ENCODE measurements around the gene SORCS2.

Gene SORCS2

DNA sequence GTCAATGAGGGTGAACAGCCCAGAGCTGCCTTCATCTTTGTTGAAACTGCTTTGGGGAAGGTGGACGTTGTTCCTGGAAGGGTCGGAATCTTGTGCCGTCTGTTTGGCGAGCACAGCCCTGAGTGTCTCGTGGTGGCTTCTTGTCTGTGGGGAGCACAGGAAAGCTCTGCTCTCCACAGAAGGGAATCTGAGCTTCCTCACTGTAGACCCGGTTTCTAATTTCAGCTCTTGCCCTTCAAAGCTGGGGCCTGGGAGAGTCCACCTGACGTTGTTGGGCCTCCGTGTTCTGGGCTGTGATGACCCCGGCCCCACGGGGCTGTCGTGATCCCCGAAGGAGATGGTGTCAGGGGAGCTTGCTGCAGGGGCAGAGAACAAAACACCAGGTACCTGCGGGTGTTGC, 47.5 kb downstream of the SORCS2 start:
- TF ChIP-seq, protein P1, sequence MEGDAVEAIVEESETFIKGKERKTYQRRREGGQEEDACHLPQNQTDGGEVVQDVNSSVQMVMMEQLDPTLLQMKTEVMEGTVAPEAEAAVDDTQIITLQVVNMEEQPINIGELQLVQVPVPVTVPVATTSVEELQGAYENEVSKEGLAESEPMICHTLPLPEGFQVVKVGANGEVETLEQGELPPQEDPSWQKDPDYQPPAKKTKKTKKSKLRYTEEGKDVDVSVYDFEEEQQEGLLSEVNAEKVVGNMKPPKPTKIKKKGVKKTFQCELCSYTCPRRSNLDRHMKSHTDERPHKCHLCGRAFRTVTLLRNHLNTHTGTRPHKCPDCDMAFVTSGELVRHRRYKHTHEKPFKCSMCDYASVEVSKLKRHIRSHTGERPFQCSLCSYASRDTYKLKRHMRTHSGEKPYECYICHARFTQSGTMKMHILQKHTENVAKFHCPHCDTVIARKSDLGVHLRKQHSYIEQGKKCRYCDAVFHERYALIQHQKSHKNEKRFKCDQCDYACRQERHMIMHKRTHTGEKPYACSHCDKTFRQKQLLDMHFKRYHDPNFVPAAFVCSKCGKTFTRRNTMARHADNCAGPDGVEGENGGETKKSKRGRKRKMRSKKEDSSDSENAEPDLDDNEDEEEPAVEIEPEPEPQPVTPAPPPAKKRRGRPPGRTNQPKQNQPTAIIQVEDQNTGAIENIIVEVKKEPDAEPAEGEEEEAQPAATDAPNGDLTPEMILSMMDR (conservative IDR thresholded peaks at IDR 0.05; ENCODE audit: low read depth, low read length) = no peak
- no peak for DNase-seq (ENCODE audit: low read depth)
- H3K4me3 ChIP-seq (ENCODE audit: low read depth, low read length) = no peak overlapping the region

DNA sequence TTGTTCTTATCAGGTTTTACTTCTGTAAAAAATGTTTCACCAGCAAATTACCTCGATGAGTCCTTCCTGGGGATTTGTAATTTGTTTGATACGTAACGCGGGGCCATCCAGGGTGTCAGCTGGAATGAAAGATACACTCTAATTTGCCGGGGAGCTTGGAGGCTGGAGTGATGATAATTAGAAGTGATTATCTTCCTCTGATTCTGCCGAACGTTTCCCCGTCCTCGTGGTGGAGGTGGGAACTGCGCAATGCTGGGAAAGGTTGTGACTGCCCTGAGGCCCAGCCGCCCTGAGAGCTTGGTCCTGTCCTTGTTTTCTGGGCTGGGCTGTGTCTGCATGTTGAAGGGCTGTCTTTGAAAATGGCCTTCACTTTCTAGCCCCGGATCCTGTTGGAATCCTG, 48.0 kb downstream of the SORCS2 start:
- no peak overlapping the region for H3K4me3 ChIP-seq (ENCODE audit: low read depth, low read length)
- DNase-seq (ENCODE audit: low read depth) = no peak
- TF ChIP-seq, protein P1 (conservative IDR thresholded peaks at IDR 0.05; ENCODE audit: low read depth, low read length) = no peak

DNA sequence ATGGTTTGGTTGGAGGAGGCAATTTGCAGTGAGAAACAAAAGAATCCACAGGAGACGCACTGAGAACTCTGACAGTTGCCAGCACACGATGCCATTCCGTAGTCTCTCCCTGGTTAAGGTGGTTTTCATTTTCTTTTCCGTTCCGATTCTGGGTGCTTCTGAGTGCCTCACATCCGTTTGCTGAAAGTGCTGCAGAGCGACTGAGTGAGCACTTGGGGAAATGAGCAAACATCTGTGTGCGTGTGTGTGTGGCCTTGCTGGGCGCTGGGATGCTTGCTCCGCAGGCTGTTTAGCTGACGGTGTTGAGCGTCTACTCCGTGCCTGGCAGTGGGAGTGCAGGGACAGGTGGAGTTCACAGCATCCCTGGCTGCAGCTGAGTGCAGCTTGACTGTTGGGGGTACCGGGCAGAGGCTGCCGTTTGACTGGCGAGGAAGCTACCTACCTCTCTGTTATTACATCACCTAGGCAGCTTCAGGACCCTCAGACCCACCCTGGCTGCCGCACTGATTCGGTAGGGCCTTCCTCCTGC, 49.3 kb downstream of the SORCS2 start:
- no peak overlapping the region for H3K4me3 ChIP-seq (ENCODE audit: low read depth, low read length)
- TF ChIP-seq, protein P1 (conservative IDR thresholded peaks at IDR 0.05; ENCODE audit: low read depth, low read length) = no peak
- no peak for DNase-seq (ENCODE audit: low read depth)

DNA sequence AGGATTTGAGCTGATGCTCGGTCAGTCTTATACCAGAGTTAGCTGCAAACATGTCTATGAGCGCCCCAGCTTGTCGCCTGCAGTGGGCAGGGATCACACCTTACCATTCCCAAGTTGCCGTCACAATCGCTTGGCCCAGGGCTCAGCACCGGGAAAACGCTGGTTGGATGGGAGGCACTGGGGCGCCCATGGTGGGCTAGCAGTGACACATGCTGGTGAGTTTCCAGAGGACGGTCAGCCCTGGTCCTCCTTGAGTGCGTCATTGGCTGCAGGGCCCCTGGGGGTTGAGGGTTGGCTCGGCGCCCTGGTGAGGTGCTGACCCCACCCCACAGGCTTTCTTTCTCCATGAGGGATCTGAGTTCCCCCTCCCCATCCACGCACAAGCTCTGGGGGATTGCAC, 50.4 kb downstream of the SORCS2 start:
- H3K4me3 ChIP-seq (ENCODE audit: low read depth, low read length) = no peak overlapping the region
- TF ChIP-seq, protein P1 (conservative IDR thresholded peaks at IDR 0.05; ENCODE audit: low read depth, low read length) = no peak
- DNase-seq (ENCODE audit: low read depth) = no peak

DNA sequence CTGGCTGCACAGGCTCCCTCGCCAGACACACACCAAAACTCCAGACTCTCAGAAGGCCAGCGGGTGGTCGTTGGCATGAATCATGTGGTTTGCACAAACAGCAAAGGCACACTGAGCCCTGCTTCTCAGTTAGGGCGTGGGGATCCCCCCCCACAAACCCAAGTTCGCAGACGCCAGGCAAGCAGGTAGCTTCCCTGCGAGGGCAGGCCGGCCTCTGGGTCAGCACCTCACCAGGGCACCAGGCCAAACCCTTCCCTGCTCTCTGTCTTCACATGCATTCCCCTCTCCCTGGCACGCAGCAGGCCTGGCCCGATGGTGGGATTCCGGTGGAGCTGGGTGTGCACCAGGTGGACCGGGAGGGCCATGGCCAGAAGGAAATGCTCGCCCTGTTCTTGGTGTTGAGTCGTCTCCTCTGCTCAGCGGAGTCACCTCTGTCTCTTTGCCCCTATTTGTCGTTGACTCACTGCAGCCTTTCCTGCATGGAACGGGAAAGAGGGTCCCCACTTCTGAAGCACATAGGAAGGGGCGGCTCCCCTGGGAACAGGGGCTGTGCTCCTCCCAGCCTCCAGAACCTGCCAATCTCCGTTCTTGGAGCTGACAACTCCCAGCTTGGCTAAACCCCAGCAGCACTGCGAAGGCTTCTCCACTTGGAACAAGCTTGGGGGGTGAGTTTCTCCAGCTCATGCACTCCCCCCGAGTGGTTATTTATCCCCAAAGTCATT, 51.4 kb downstream of the SORCS2 start:
- TF ChIP-seq, protein P1 (conservative IDR thresholded peaks at IDR 0.05; ENCODE audit: low read depth, low read length) = no peak

DNA sequence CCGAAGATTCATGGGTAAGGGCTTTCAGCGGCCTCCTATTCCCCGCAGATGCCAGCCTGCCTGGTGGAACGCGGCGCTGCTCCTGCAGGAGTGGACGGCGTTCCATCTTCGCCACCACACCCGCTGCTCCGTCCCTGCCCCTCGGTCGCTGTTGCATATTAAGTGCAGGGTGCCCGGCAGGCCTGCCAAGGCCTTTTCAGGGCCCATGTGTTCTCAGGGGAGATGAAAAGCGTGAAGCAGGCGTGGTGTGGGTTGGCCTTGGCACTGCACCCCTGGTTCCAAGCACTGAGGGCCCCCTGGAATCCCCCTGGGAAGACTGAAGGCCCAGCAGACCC, 52.0 kb downstream of the SORCS2 start:
- TF ChIP-seq, protein P1 (conservative IDR thresholded peaks at IDR 0.05; ENCODE audit: low read depth, low read length) = no peak
- H3K4me3 ChIP-seq (ENCODE audit: low read depth, low read length) = no peak overlapping the region
- no peak for DNase-seq (ENCODE audit: low read depth)

More for the DNA sequence above, 51.4 kb downstream of the SORCS2 start:
- no peak overlapping the region for H3K4me3 ChIP-seq (ENCODE audit: low read depth, low read length)
- DNase-seq (ENCODE audit: low read depth) = no peak

DNA sequence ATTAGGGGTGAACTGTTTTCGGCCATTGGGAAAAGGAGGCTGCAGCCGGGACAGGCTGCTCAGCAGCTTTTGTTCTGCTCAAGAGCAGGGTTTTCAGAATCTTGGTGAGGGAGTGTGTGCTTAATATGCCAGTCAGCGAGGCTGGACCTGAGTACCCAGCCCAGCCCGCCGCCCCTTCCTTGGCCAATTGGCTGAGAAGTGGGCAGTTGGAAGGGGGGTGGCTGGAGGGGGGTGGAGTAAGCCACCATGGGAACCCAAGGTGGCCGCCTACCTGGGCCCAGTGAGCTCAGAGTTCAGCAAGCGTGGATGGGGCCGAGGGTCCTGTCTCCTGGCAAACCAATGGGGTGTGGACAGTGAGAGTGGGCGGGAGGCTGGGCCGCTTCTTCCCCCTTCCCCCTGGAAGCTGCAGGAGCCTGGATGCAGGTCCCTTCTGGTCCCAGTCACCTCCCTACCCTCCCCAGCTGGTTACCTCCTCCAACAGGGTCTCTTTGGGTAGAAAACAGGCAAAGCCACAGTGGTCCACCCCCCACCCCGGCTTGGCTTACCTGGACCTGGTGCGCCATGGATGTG, 52.5 kb downstream of the SORCS2 start:
- H3K4me3 ChIP-seq (ENCODE audit: low read depth, low read length) = no peak overlapping the region
- no peak for DNase-seq (ENCODE audit: low read depth)
- TF ChIP-seq, protein P1 (conservative IDR thresholded peaks at IDR 0.05; ENCODE audit: low read depth, low read length) = no peak

Measured in choroid plexus epithelial cell (primary cell).